ENCODE measurements around the gene GNAO1. TPM values are rescaled to one million over a fixed set of nuclear protein-coding genes. Genes with fewer than 3 reads are reported as not detected.

Gene GNAO1
- total and polyA plus RNA-seq, 2 of the 13 experiments (the other 11 are each of a cell fraction or from before 2014, with no cell fraction given): not detected

GRCh38 chr16:56269811-56270684 is 78.8 kb downstream of the GNAO1 start (continued):
- TF ChIP-seq ETS1 (CRISPR knock-in tag; IDR thresholded peaks at IDR 0.05): no peak
- TF ChIP-seq ZBTB40 (IDR thresholded peaks at IDR 0.05): no peak
- no peak for TF ChIP-seq ZBTB40 (CRISPR knock-in tag; IDR thresholded peaks at IDR 0.05)
- TF ChIP-seq U2AF2 (IDR thresholded peaks at IDR 0.05; ENCODE audit: low read depth, low read length): no peak
- no peak for TF ChIP-seq ZFX (CRISPR knock-in tag; IDR thresholded peaks at IDR 0.05; ENCODE audit: low read depth)
- no peak for TF ChIP-seq USF2 (IDR thresholded peaks at IDR 0.05; ENCODE audit: low read depth, low read length)
- TF ChIP-seq USF2 (CRISPR knock-in tag; IDR thresholded peaks at IDR 0.05; ENCODE audit: borderline replicate concordance): peak; percentile 60; the same call in 1 of the 2 replicates
- peak; percentile 23; the same call in 1 of the 2 replicates for TF ChIP-seq STAG1 (CRISPR knock-in tag; IDR thresholded peaks at IDR 0.05)
- TF ChIP-seq ZNF501 (CRISPR knock-in tag; IDR thresholded peaks at IDR 0.05): no peak
- TF ChIP-seq TGIF2 (CRISPR knock-in tag; IDR thresholded peaks at IDR 0.05): no peak
- TF ChIP-seq, protein P1, sequence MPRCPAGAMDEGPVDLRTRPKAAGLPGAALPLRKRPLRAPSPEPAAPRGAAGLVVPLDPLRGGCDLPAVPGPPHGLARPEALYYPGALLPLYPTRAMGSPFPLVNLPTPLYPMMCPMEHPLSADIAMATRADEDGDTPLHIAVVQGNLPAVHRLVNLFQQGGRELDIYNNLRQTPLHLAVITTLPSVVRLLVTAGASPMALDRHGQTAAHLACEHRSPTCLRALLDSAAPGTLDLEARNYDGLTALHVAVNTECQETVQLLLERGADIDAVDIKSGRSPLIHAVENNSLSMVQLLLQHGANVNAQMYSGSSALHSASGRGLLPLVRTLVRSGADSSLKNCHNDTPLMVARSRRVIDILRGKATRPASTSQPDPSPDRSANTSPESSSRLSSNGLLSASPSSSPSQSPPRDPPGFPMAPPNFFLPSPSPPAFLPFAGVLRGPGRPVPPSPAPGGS (CRISPR knock-in tag; IDR thresholded peaks at IDR 0.05): no peak
- TF ChIP-seq MATR3 (CRISPR knock-in tag; IDR thresholded peaks at IDR 0.05): no peak

All from HepG2 (cell line).